ENCODE results near the gene MIF4GD.
"Not testable (repeated sequence)": the region's sequence is repeated elsewhere in the genome, so short reads cannot be mapped to it uniquely, and the experiment has no call there.

The MIF4GD gene, protein sequence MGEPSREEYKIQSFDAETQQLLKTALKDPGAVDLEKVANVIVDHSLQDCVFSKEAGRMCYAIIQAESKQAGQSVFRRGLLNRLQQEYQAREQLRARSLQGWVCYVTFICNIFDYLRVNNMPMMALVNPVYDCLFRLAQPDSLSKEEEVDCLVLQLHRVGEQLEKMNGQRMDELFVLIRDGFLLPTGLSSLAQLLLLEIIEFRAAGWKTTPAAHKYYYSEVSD

DNA sequence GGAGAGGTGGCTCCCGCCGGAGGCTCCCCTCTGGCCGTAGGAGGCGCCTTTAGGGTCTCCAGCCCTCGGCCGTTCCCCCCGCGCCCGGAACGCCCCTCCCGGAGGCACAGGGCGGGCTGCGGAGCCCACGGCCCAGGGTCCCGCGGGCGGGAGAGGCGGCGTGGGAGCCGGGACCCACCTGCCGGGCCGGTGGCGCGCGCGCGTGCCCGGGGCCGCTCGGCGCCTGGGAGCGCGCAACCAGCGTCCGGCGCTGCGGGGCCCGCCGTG, at the start of gene MIF4GD:
Gene MIF4GD, minus strand, starts transcription at position 266 of the 267 bp plus-strand sequence. CDS start 1,036 bp downstream, outside the sequence.
- in situ Hi-C loops (cut with MboI; ENCODE audit: low sequenced_read_pairs), result no loop called here

- in situ Hi-C loops (cut with MboI; ENCODE audit: low sequenced_read_pairs), result no loop called here
Measured at GRCh38 chr17:75319904-75320691, 49.1 kb upstream of the MIF4GD start.

DNA sequence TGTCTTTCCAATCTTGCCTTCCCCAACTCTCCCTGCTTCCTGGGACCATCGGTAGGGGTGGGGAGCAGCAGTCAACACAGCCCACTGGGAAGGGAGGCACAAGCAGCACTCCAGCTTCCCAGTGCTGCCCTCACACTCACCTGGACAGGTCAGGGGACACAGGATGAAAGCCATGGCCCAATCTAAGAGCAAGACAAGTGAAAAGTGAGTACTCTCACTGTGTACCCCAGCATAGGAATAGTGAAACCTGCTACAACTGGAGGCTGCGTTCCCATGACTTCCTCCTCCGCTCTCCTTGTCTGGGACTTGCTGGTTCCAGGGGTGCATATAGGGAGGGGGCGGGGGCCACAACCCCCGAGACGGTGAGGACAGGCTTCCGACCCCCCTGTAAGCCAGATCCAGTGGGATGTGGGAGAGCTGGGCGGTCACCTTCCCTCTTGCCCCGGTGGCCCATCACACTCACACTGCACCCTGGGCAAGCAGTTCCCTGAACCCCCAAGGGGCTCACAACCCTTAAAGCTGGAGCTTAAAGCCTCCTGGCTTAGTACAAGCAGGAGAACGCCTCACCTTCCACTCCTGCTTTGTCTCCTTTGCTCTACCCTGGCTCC, 47.7 kb upstream of the MIF4GD start:
- in situ Hi-C loops (cut with MboI; ENCODE audit: low sequenced_read_pairs), result no loop called here

- in situ Hi-C loops (cut with MboI; ENCODE audit: low sequenced_read_pairs), result no loop called here
Measured at GRCh38 chr17:75318211-75318610, 47.2 kb upstream of the MIF4GD start.

GRCh38 chr17:75317671-75318070, 46.6 kb upstream of the MIF4GD start:
- in situ Hi-C loops (cut with MboI; ENCODE audit: low sequenced_read_pairs), result no loop called here

- in situ Hi-C loops (cut with MboI; ENCODE audit: low sequenced_read_pairs), result no loop called here
Measured at GRCh38 chr17:75316253-75316652, 45.2 kb upstream of the MIF4GD start.

- in situ Hi-C loops (cut with MboI; ENCODE audit: low sequenced_read_pairs), result no loop called here
Measured at GRCh38 chr17:75315541-75316243, 44.7 kb upstream of the MIF4GD start.

DNA sequence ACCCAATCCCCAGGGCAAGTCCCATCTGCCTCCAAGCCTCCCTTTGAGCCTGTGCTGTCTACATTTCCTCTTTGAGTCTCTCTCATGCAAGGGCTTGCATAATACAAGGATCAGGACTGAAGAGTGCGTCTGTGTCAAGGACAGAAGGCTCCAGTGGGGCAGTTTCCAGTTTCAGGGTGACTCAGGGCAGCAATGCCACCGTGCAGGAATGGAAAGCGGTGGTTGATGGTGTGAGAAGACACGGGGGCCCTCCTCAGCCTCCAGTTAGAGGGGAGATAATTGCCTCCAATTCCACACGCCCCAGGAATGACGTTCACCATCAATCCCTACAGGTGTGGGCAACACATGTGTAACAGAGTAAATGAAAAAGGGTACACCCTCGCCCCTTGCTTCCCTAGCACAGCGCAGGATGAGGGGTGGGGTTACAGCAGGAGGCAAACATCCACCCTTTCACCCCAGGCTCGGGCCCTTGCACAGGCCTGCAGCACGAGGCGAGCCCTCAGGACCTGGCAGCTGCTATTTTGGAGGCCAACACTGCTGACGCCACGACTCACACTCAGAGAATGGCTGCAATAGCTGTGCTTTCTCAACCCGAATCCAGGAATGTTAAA, 43.0 kb upstream of the MIF4GD start:
- in situ Hi-C loops (cut with MboI; ENCODE audit: low sequenced_read_pairs), result no loop called here

GRCh38 chr17:75308732-75309629, 38.0 kb upstream of the MIF4GD start:
- in situ Hi-C loops (cut with MboI; ENCODE audit: low sequenced_read_pairs), result no loop called here

DNA sequence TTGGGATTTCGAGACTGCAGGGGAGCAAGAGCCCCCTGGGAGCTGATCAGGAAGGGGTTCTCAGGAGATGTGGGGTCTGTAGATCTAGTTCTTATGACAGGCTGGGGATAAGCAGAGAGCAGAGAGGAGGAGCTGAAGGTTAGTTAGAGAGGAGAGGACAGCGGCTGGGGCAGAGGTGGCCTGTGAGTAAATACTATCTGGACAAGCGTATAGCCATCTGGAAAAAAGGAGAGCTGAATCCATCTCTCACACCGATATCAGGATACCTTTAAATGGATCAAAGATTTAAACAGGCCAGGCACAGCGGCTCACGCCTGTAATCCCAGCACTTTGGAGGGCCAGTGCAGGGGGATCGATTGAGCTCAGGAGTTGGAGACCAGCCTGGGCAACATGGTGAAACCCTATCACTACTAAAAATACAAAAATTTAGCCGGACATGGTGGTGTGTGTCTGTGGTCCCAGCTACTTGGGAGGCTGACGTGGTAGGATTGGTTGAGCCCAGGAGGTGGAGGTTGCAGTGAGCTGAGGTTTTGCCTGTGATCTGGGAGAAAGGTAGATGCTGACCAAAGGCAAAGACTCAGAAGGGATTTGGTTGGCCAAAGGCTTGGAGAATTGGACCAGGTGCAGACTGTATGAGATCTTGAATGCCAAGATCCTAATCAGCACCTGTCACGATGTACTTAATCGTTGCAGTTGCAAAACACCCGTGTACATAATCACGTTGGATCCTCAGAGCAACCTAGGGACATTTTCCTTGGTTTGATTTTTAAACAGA, 37.1 kb upstream of the MIF4GD start:
- in situ Hi-C loops (cut with MboI; ENCODE audit: low sequenced_read_pairs), result no loop called here

GRCh38 chr17:75301502-75302206, 30.6 kb upstream of the MIF4GD start:
- in situ Hi-C loops (cut with MboI; ENCODE audit: low sequenced_read_pairs), result no loop called here

DNA sequence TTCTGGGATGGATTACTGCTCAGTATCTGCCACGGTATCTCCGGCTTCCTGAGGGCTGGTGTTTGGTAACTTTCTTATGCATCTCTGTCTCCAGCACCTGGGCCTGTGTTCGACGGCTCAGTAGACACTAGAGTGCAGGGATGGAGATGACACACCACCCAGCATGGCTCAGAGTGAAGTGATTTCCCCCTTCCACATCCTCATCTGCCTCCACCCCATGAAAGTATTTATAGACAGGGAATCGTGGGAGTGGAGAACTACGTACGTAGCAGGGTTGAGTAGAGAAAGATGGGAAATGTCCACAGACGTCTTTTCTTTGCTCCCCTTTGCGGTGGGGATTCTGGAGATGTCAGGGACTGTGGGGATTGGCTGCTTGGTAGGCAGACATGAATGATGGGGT, 30.0 kb upstream of the MIF4GD start:
- in situ Hi-C loops (cut with MboI; ENCODE audit: low sequenced_read_pairs), result no loop called here

DNA sequence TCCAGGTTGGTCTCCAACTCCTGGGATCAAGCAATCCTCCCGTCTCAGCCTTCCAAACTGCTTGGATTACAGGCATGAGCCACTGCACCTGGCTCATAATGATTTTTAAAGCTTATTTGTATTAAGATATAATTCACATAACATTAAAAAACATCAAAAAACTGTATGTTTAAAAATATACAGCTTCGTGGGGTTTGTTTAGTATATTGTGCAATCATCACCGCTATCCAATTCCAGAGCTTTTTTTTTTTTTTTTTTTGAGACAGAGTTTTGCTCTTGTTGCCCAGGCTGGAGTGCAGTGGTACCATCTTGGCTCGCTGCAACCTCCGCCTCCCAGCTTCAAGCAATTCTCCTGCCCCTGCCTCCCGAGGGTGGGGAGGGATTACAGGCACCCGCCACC, 29.2 kb upstream of the MIF4GD start:
- in situ Hi-C loops (cut with MboI; ENCODE audit: low sequenced_read_pairs), result no loop called here

DNA sequence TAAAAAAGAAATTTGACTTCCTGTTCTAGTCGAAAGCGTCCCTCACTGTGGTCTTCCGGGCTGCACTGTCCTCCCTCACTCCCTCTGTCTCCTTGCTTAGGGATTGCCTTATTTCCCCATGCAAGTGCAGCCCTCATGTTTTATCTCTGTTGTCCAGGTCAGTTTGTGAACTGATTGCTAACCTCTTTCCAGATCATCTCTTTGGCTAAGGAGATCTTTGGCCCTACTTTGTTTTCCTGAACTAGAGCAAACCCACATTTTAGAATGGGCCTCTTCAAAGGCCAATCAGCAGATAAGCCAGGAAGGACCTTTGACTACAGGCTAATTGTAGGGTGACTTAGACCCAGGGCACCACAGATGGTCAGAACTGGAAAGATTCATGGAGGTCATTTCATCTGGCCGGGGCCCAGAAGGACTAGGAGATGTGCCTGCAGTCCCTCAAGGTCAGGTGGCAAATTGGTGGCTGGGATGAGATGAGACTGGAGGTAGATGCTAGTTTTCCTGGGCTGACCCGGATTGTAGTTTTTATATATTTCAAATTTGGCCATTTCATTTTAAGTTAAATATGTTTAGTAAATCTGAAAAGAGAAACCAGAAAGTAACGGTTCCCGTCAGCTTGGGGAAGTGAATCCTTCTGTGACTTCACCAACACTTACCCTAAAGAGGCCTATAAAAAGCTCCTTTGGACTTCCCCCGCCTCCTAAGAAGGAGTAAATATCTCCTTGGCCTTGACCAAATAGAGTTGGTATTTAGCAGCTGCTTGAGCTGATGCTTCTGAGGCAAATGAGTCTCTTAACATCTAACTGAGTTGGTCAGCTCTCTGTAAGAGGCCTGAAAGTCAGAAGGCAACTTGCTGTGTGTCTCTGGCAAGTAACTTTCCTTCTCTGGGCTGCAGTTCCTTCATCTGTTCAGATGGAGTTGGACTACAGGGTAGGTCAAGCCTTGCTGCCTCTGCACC, 24.4 kb upstream of the MIF4GD start:
- in situ Hi-C loops (cut with MboI; ENCODE audit: low sequenced_read_pairs), result no loop called here

GRCh38 chr17:75292810-75293448, 21.9 kb upstream of the MIF4GD start:
- in situ Hi-C loops (cut with MboI; ENCODE audit: low sequenced_read_pairs), result not testable (repeated sequence)

GRCh38 chr17:75289832-75290337, 18.9 kb upstream of the MIF4GD start:
- in situ Hi-C loops (cut with MboI; ENCODE audit: low sequenced_read_pairs), result no loop called here

All from HL-60/S4 treated with phorbol 12-myristate 13-acetate at 8.2 ng/mL for 4 days and 3 days (cell line).